GM19397 (cell line): ENCODE results near the gene SEH1L.
"Not testable (repeated sequence)": the region's sequence is repeated elsewhere in the genome, so short reads cannot be mapped to it uniquely, and the experiment has no call there.

ENCODE experiments used
- ATAC-seq: cut with Tn5 transposase; IDR thresholded peaks from one replicate; pipeline ENCODE4 v1.9.1; 2021; ENCODE audit warnings: mild to moderate bottlenecking, moderate library complexity; ENCODE audit not compliant: unreplicated experiment

Gene SEH1L

GRCh38 chr18:12943215-12943614, 4.6 kb upstream of the SEH1L start:
- no peak for ATAC-seq

GRCh38 chr18:12944709-12945108, 3.1 kb upstream of the SEH1L start:
- no peak for ATAC-seq

- no peak for ATAC-seq
Observed at GRCh38 chr18:12946549-12947284, 1.1 kb upstream of the SEH1L start.

GRCh38 chr18:12948050-12948804, 416 bp downstream of the SEH1L start:
- ATAC-seq: peak; percentile 73

- ATAC-seq: no peak
Observed at GRCh38 chr18:12958478-12958877, 10.7 kb downstream of the SEH1L start.

GRCh38 chr18:12960395-12960794, 12.6 kb downstream of the SEH1L start:
- ATAC-seq: no peak

GRCh38 chr18:12960853-12961397, 13.1 kb downstream of the SEH1L start:
- ATAC-seq: no peak

- ATAC-seq: no peak
Observed at GRCh38 chr18:12963069-12963468, 15.3 kb downstream of the SEH1L start.

- no peak for ATAC-seq
Observed at GRCh38 chr18:12968115-12968514, 20.3 kb downstream of the SEH1L start.

- ATAC-seq: no peak
Observed at GRCh38 chr18:12968619-12969018, 20.8 kb downstream of the SEH1L start.

GRCh38 chr18:12973562-12974213, 25.9 kb downstream of the SEH1L start:
- no peak for ATAC-seq

GRCh38 chr18:12975488-12975887, 27.7 kb downstream of the SEH1L start:
- no peak for ATAC-seq

GRCh38 chr18:12976305-12976704, 28.5 kb downstream of the SEH1L start:
- no peak for ATAC-seq

- not testable (repeated sequence) for ATAC-seq
Observed at GRCh38 chr18:12980065-12980464, 32.3 kb downstream of the SEH1L start.

GRCh38 chr18:12989397-12990122, 41.7 kb downstream of the SEH1L start:
- no peak for ATAC-seq

- no peak for ATAC-seq
Observed at GRCh38 chr18:12990123-12990475, 42.3 kb downstream of the SEH1L start.

- ATAC-seq: peak; percentile 2
Observed at GRCh38 chr18:12990641-12990966, 42.8 kb downstream of the SEH1L start.

- ATAC-seq: peak; percentile 84
Observed at GRCh38 chr18:12990967-12991820, 43.4 kb downstream of the SEH1L start, which contains the start of gene CEP192. Gene CEP192 (plus strand): TSS chr18:12991362. CDS start chr18:12999425, 8,063 bp downstream.

- ATAC-seq: no peak
Observed at GRCh38 chr18:12991821-12992179, 44.0 kb downstream of the SEH1L start.

- no peak for ATAC-seq
Observed at GRCh38 chr18:12993439-12993838, 45.6 kb downstream of the SEH1L start.
